HEK293T (cell line): ENCODE results near the gene CCDC92B.

Source experiments
- CTCF ChIA-PET: fragments of 350-600 bp; formaldehyde crosslinking; extraction: SDS; loops from one replicate; lab custom pipeline; 2021; ENCODE audit warnings: antibody characterized with exemption, inconsistent platforms; lab: Yijun Ruan, JAX
- POLR2A ChIA-PET: fragments of 350-600 bp; formaldehyde crosslinking; extraction: SDS; loops from one replicate; lab custom pipeline; 2020; ENCODE audit warnings: antibody characterized with exemption, inconsistent platforms; lab: Yijun Ruan, JAX
- DNase-seq: peaks from one replicate; pipeline ENCODE4 v3.0.0; 2012; ENCODE audit warnings: mixed read lengths; ENCODE audit errors: extremely low spot score
- ARNT ChIP-seq: fragments of 450-650 bp; IDR thresholded peaks from 2 replicates; pipeline ENCODE4 v1.6.1; 2017; ENCODE audit warnings: mild to moderate bottlenecking
- BHLHE40 ChIP-seq: fragments of 450-650 bp; IDR thresholded peaks from 2 replicates; pipeline ENCODE4 v1.6.1; 2016; ENCODE audit warnings: mild to moderate bottlenecking, moderate library complexity, borderline replicate concordance
- CTBP1 ChIP-seq: fragments of 450-650 bp; IDR thresholded peaks from 2 replicates; pipeline ENCODE4 v1.6.1; 2016; ENCODE audit warnings: borderline replicate concordance
- ELF4 ChIP-seq: fragments of 450-650 bp; IDR thresholded peaks from 2 replicates; pipeline ENCODE4 v1.6.1; 2017; ENCODE audit warnings: antibody characterized with exemption
- FOXA1 ChIP-seq: fragments of 450-650 bp; IDR thresholded peaks from 2 replicates; pipeline ENCODE4 v1.6.1; 2016; ENCODE audit warnings: mild to moderate bottlenecking
- FOXK2 ChIP-seq: fragments of 450-650 bp; IDR thresholded peaks from 2 replicates; pipeline ENCODE4 v1.6.1; 2016; ENCODE audit warnings: mild to moderate bottlenecking
- FOXM1 ChIP-seq: fragments of 450-650 bp; IDR thresholded peaks from 2 replicates; pipeline ENCODE4 v1.6.1; 2017; ENCODE audit warnings: mild to moderate bottlenecking, borderline replicate concordance
- HDGF ChIP-seq: fragments of 450-650 bp; IDR thresholded peaks from 2 replicates; pipeline ENCODE4 v1.6.1; 2017; ENCODE audit warnings: antibody characterized with exemption, borderline replicate concordance
- L3MBTL2 ChIP-seq: fragments of 450-650 bp; conservative IDR thresholded peaks from 2 replicates; pipeline ENCODE4 v1.6.1; 2016; ENCODE audit warnings: mild to moderate bottlenecking
- LEF1 ChIP-seq: fragments of 450-650 bp; IDR thresholded peaks from 2 replicates; pipeline ENCODE4 v1.6.1; 2017; ENCODE audit warnings: mild to moderate bottlenecking, borderline replicate concordance
- NFRKB ChIP-seq: fragments of 450-650 bp; IDR thresholded peaks from 2 replicates; pipeline ENCODE4 v1.6.1; 2016; ENCODE audit warnings: mild to moderate bottlenecking, moderate library complexity
- PKNOX1 ChIP-seq: fragments of 450-650 bp; IDR thresholded peaks from 2 replicates; pipeline ENCODE4 v1.6.1; 2016
- SP1 ChIP-seq: fragments of 450-650 bp; IDR thresholded peaks from 2 replicates; pipeline ENCODE4 v1.6.1; 2017
- SUZ12 ChIP-seq: fragments of 450-650 bp; IDR thresholded peaks from 2 replicates; pipeline ENCODE4 v1.6.1; 2016; ENCODE audit warnings: mild to moderate bottlenecking
- TARDBP ChIP-seq: fragments of 450-650 bp; IDR thresholded peaks from 2 replicates; pipeline ENCODE4 v1.6.1; 2016
- ZNF384 ChIP-seq: fragments of 450-650 bp; IDR thresholded peaks from 2 replicates; pipeline ENCODE4 v1.6.1; 2016

The CCDC92B gene

GRCh38 chr17:2716649-2717048 lies 32.8 kb downstream of the CCDC92B start:
- POLR2A ChIA-PET = no interaction called here
- CTCF ChIA-PET = no interaction called here
- DNase-seq = no peak
- TF ChIP-seq CTBP1 (no peak), BHLHE40 (no peak), ARNT (no peak), SP1 (no peak), ELF4 (no peak), FOXA1 (no peak), FOXK2 (no peak), ZNF384 (no peak), L3MBTL2 (no peak)

GRCh38 chr17:2713881-2714280 lies 35.6 kb downstream of the CCDC92B start:
- CTCF ChIA-PET = no interaction called here
- DNase-seq = no peak
- POLR2A ChIA-PET = no interaction called here
- TF ChIP-seq LEF1 = no peak
- no peak for TF ChIP-seq SUZ12
- TF ChIP-seq FOXA1 = no peak
- TF ChIP-seq FOXK2 = no peak

- CTCF ChIA-PET = no interaction called here
- peak; percentile 43 for TF ChIP-seq L3MBTL2
- TF ChIP-seq BHLHE40 = no peak
- POLR2A ChIA-PET = no interaction called here
- DNase-seq = peak; percentile 18
Observed at GRCh38 chr17:2712300-2713043, 37.0 kb downstream of the CCDC92B start.

GRCh38 chr17:2711608-2712299 lies 37.7 kb downstream of the CCDC92B start, which contains the start of gene CLUH:
CLUH (minus strand) TSS chr17:2711764; CDS start chr17:2711661, 103 bp downstream.
- ChIA-PET POLR2A (no interaction called here), CTCF (no interaction called here)
- peak; percentile 87 for DNase-seq
- TF ChIP-seq BHLHE40 (no peak), CTBP1 (no peak), SUZ12 (no peak), ARNT (no peak), TARDBP (peak; percentile 58; the same call in 1 of the 2 replicates), HDGF (no peak), SP1 (no peak), L3MBTL2 (peak; percentile 84), ELF4 (no peak), ZNF384 (no peak), LEF1 (no peak), FOXA1 (no peak), PKNOX1 (no peak), FOXK2 (no peak), FOXM1 (no peak)

- CTCF ChIA-PET = no interaction called here
Observed at GRCh38 chr17:2710803-2711607, 38.4 kb downstream of the CCDC92B start.

GRCh38 chr17:2710071-2710802 lies 39.2 kb downstream of the CCDC92B start:
- ChIA-PET POLR2A (interaction anchor here (1.1 to 1.3 kb wide), 2 partner anchors 23 to 46 kb away, joined by 3 read pairs; no protein-coding TSS in a partner anchor), CTCF (no interaction called here)
- TF ChIP-seq FOXA1 (no peak), SP1 (no peak), HDGF (no peak; the same call in 1 of the 2 replicates), PKNOX1 (no peak), CTBP1 (no peak), ZNF384 (no peak), FOXM1 (no peak), ELF4 (no peak), ARNT (no peak), L3MBTL2 (no peak), FOXK2 (no peak), TARDBP (no peak), SUZ12 (no peak), LEF1 (no peak), NFRKB (no peak), BHLHE40 (no peak)
- no peak for DNase-seq

More at GRCh38 chr17:2710803-2711607, 38.4 kb downstream of the CCDC92B start:
- DNase-seq = peak; percentile 32
- TF ChIP-seq NFRKB = no peak
- peak; percentile 86 for TF ChIP-seq L3MBTL2
- POLR2A ChIA-PET = interaction anchor here (1.1 to 1.3 kb wide), 2 partner anchors 24 to 45 kb away, joined by 3 read pairs; no protein-coding TSS in a partner anchor
